Left kidney (tissue), 2 donors: ENCODE data around the gene ICAM3. TPM values are rescaled to one million over a fixed set of nuclear protein-coding genes. Genes with fewer than 3 reads are reported as not detected.
"Not testable (repeated sequence)": the region's sequence is repeated elsewhere in the genome, so short reads cannot be mapped to it uniquely, and the experiment has no call there.

Experiments used
- DNase-seq: peaks from one replicate; pipeline ENCODE4 v3.0.0-alpha.2; 2013
- polyA plus RNA-seq: library from polyadenylated mRNA; unstranded; fragments of 120-200 nt; gene quantifications from one replicate; pipeline ENCODE4 v1.2.1, GENCODE V29; 2013; ENCODE audit not compliant: insufficient read length

The ICAM3 gene
- polyA plus RNA-seq, 1 donor: 8.1 TPM

- peak; percentile 78 for DNase-seq
Measured at GRCh38 chr19:10352764-10353671, 13.6 kb upstream of the ICAM3 start.

DNA sequence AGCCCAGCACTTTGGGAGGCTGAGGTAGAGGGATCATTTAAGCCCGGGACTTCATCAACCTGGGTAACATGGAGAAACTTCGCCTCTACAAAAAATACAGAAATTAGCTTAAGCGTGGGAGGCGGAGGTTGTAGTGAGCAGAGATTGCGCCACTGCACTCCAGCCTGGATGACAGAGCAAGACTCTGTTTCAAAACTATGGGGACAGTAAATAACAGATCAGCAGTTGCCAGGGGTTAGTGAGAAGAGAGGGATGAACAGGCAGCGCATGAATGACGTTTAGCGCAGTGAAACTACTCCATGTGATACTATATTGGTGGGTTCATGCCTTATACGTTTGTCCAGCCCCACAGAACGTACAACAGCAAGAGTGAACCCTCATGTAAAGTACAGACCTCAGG lies 7.1 kb upstream of the ICAM3 start:
- no peak for DNase-seq

- no peak for DNase-seq
Measured at GRCh38 chr19:10344780-10345179, 5.4 kb upstream of the ICAM3 start.

DNA sequence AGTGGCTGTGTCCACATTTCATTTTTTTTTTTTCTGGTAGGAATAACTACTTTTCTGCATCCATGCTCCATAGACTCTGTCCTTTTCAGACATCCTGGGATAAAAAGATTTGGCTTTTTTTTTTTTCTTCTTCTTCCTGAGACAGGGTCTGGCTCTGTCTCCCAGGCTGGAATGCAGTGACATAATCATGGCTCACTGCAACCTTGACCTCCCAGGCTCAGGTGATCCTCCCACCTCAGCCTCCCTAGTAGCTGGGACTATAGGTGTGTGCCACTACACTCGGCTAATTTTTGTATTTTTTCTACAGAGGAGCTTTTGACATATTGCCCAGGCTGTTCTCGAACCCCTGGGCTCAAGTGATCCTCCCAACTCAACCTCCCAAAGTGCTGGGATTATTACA lies 4.1 kb upstream of the ICAM3 start:
- no peak for DNase-seq

DNA sequence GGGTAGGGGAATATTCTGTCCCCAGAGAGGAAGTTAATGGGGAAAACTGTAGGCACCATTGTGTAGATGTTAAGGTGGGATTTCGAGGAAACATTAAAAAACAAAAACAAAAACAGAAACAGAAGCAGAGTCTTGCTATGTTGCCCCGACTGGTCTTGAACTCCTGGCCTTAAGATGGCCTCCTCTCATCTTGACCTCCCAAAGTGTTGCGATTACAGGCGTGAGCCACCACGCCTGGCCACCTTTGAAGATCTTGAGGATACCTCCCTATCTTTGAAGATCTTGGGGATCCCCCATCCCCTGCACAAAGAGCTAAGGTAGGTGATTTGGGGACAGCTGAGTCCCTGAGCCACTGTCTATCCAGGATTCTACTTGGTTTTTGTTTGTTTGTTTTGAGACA lies 553 bp upstream of the ICAM3 start:
- no peak for DNase-seq

GRCh38 chr19:10338940-10339339 lies 484 bp downstream of the ICAM3 start:
- DNase-seq: no peak

GRCh38 chr19:10336725-10337124 lies 2.7 kb downstream of the ICAM3 start:
- not testable (repeated sequence) for DNase-seq

DNA sequence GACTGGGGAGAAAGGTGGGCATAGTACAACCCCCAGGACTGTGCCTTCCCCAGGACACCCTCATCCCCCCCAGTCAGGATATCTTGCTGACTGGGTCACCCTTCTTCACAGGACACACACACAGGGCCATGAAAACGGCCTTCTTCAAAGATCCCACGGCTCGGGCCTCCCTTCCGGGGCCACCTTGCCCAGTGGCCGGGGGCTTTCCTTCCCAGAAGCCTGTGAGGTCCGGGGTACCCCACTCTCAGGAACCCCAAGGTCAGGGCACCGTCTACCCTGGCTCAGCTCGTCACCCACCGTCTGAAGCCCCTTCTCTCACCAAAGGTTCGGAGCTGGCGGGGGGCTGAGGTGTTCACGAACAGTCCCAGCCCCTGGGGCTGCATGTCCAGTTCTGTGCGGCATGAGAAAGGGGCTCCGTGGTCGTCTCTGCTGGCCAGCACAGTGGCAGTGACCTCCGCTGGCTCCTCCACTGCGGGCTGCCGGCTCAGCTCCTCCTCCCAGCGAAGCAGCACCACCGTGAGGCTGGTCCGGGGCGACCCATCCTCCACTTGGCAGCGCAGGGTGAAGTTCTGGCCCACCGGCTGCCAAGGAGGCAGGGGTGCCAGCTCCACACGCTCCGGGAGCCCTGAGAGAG lies 4.0 kb downstream of the ICAM3 start:
- no peak for DNase-seq

DNA sequence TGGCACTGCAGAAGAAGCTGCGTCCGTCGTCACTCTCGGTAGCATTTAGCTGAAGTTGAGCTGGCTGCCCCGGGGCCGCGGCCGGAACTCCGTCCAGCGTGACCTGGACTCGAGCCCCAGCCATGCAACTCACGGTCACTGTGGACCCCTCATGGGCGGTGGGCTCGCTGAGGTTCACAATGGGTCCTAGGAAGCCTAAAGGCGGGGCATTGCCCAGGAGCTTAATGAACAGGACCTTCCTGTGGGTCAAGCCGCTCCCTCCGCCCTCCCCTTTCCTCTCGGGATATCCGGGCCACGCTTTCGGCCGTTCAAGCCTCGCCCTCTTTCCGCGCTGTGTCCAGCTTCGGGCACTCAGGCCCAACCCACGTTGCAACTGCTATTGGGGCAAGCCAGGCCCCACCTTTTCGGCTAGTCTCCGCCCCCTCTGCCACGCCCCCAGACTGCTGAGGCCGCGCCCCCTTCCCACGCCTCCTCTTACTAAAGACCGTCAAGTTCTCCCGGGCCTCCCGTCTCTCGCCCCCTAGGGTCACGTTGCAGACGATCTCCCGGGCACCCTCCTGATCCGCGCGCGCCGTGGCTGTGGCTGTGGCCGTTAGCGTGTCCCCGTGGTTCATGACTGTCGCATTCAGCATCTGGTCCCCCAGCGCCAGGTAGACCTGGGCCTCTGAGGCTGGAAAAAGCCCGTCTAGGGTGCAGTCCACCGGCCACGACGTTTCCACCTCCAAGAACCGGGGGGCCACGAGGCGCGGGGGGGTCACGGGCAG lies 4.7 kb downstream of the ICAM3 start:
- DNase-seq: peak; percentile 86

- DNase-seq: no peak
Measured at GRCh38 chr19:10333758-10334587, 5.5 kb downstream of the ICAM3 start.

- peak; percentile 97 for DNase-seq
Measured at GRCh38 chr19:10332965-10333757, 6.3 kb downstream of the ICAM3 start, which contains the start of gene RAVER1. RAVER1 (minus strand) TSS chr19:10333529; CDS start chr19:10333507, 22 bp downstream.

DNA sequence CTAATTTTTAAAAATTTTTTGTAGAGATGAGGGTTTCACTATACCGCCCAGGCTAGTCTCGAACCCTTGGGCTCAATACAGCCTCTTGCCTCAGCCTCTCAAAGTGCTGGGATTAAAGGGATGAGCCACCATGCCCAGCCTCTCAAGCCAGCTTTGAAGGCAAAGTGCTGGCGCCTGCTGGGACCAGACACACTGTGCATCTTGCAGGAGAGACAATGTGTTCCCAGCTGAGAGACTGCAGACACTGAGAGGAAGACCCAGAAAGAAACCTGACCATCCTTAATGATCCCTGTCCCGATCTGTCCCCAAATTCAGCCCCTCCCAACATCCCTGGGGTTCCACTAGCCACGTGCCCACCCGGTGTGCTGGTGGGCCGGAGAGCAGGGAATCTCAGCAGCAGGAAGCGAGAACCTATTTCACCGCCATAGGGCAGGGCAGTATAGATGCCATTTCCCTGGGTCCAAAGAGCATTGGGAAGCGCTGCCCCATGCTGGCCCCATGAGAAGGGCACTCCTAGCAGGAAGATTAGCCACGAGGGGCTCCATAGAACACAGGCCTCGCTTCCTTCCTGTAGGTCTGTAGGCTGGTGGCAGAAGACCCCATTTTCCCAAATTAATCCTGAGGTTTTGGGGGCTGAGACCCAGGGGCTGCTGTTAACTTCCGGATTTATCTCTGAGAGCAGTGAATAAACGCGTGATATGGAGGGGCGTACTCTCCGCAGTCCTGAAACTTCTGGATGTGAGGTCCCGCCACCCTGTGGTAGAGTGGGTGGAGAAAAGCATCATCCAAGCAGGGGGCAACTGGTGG lies 7.1 kb downstream of the ICAM3 start:
- no peak for DNase-seq

- no peak for DNase-seq
Measured at GRCh38 chr19:10329555-10329954, 9.9 kb downstream of the ICAM3 start.

- no peak for DNase-seq
Measured at GRCh38 chr19:10328558-10329429, 10.6 kb downstream of the ICAM3 start.

DNA sequence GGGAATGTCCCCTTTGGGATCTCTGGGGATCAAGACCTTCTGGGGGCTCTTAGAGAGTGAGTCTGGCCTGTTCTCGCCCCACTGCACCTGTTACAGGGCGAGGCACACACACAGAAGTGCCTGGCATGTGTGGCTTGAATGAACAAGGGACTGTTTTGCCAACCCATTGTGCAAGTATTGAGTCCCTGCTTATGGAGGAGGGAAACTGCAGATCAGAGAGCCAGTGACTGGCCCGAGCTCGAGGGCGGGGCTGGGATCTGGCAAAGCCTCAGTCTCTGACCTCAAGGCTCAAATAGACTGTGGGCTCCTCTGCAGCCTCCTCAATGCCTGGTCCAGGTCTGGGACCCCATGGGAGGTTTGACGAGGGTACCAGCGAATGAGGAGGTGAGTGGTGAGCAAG lies 11.6 kb downstream of the ICAM3 start:
- DNase-seq: no peak

GRCh38 chr19:10325732-10326131 lies 13.7 kb downstream of the ICAM3 start:
- DNase-seq: no peak

DNA sequence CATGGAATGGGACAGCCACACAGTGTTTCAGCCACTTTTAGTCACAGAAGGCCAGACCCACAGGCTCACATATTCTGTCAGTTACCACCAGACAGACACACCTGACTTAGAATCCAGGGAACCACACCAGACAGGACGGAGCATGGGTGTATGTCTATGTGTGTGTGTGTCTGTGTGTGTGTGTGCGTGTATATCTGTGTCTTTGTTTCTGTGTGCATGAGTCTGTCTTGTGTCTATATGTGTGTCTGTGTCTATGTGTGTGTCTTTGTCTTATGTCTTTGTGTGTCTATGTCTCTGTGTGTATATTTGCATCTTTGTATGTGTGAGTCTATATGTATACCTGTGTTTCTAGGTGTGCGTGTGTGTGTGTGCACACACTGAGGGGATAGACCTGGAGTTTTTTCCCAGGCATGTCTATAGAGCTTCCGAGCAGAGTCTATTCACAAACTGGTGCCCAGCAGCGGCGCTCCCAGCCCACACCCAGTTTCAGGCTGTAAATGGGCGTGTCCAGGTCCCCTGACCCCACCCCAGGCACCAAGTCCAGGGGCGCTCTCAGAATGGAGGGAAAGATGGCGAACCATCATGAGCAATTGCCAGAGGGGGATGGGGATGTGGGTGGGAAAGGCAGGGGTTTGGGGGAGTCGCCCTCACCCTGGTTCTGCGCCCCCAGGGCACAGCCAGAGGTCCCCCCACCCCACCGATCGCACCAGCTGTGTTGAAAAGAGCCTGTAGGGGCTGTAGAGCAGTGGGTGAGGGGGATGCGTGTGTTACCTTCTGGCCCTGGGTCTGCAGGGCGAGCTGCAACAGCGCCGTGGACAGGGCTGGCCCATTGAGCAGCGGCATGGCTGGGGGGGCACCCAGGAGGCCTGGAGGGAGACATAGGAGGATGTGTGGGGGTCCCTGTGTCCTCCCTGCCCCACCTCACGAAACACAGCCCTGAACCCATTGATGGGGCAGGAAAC lies 17.3 kb downstream of the ICAM3 start:
- DNase-seq: no peak

GRCh38 chr19:10321417-10321797 lies 18.0 kb downstream of the ICAM3 start:
- DNase-seq: no peak
